GM23338 (cell line): ENCODE measurements around the gene HRH2.

Experiments
- CTCF ChIP-seq, 2 experiments: fragments of 200-600 bp in 1 of 2; sonication (generic) in 1 of 2; conservative IDR thresholded peaks; 2 replicates each; pipeline versions ENCODE4 v1.5.1 to v1.6.1; 2016 to 2017; ENCODE audit warnings: antibody characterized with exemption in 2 of 2, low read depth in 2 of 2, mild to moderate bottlenecking in 2 of 2, moderate library complexity in 1 of 2
- EZH2 ChIP-seq: fragments of 200-600 bp; sonication (generic); IDR thresholded peaks from one replicate; pipeline ENCODE4 v1.8.0; 2017; ENCODE audit warnings: antibody characterized with exemption, mild to moderate bottlenecking, low read depth; ENCODE audit not compliant: unreplicated experiment
- JUNB ChIP-seq: IDR thresholded peaks from one replicate; pipeline ENCODE4 v1.6.1; 2016; ENCODE audit warnings: antibody characterized with exemption; ENCODE audit not compliant: unreplicated experiment
- POLR2AphosphoS5 ChIP-seq: IDR thresholded peaks from 2 replicates; pipeline ENCODE4 v1.6.1; 2016; ENCODE audit warnings: antibody characterized with exemption, low read depth
- TF ChIP-seq, protein P1 (sequence below): IDR thresholded peaks from one replicate; pipeline ENCODE4 v1.6.1; 2018; ENCODE audit warnings: antibody characterized with exemption; ENCODE audit not compliant: unreplicated experiment
- TF ChIP-seq, protein P2 (sequence below): IDR thresholded peaks from 2 replicates; pipeline ENCODE4 v1.6.1; 2016; ENCODE audit warnings: antibody characterized with exemption

- no peak for TF ChIP-seq CTCF (conservative IDR thresholded peaks at IDR 0.05; ENCODE audit: low read depth in 2 of 2)
- no peak for TF ChIP-seq EZH2
- no peak for TF ChIP-seq POLR2AphosphoS5
- no peak for TF ChIP-seq JUNB
- TF ChIP-seq, protein P1, sequence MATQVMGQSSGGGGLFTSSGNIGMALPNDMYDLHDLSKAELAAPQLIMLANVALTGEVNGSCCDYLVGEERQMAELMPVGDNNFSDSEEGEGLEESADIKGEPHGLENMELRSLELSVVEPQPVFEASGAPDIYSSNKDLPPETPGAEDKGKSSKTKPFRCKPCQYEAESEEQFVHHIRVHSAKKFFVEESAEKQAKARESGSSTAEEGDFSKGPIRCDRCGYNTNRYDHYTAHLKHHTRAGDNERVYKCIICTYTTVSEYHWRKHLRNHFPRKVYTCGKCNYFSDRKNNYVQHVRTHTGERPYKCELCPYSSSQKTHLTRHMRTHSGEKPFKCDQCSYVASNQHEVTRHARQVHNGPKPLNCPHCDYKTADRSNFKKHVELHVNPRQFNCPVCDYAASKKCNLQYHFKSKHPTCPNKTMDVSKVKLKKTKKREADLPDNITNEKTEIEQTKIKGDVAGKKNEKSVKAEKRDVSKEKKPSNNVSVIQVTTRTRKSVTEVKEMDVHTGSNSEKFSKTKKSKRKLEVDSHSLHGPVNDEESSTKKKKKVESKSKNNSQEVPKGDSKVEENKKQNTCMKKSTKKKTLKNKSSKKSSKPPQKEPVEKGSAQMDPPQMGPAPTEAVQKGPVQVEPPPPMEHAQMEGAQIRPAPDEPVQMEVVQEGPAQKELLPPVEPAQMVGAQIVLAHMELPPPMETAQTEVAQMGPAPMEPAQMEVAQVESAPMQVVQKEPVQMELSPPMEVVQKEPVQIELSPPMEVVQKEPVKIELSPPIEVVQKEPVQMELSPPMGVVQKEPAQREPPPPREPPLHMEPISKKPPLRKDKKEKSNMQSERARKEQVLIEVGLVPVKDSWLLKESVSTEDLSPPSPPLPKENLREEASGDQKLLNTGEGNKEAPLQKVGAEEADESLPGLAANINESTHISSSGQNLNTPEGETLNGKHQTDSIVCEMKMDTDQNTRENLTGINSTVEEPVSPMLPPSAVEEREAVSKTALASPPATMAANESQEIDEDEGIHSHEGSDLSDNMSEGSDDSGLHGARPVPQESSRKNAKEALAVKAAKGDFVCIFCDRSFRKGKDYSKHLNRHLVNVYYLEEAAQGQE = no peak
- TF ChIP-seq, protein P2, sequence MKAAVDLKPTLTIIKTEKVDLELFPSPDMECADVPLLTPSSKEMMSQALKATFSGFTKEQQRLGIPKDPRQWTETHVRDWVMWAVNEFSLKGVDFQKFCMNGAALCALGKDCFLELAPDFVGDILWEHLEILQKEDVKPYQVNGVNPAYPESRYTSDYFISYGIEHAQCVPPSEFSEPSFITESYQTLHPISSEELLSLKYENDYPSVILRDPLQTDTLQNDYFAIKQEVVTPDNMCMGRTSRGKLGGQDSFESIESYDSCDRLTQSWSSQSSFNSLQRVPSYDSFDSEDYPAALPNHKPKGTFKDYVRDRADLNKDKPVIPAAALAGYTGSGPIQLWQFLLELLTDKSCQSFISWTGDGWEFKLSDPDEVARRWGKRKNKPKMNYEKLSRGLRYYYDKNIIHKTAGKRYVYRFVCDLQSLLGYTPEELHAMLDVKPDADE = no peak
Observed at GRCh38 chr5:175683921-175684320, 26.1 kb downstream of the HRH2 start.
